Lower leg skin (tissue), 3 donors: Measurements from ENCODE around the gene COPA.

Experiments used
- CTCF ChIP-seq, 3 donors: fragments of 450-650 bp; IDR thresholded peaks; one replicate each; pipeline ENCODE4 v1.5.1; 2016; ENCODE audit warnings: antibody characterized with exemption in 3 of 3, mild to moderate bottlenecking in 3 of 3, moderate library complexity in 2 of 3
- POLR2A ChIP-seq, 2 donors: fragments of 450-650 bp; IDR thresholded peaks; one replicate each; pipeline ENCODE4 v1.6.1; 2016 to 2017; ENCODE audit warnings: antibody characterized with exemption in 2 of 2, mild to moderate bottlenecking in 1 of 2, moderate library complexity in 1 of 2

DNA sequence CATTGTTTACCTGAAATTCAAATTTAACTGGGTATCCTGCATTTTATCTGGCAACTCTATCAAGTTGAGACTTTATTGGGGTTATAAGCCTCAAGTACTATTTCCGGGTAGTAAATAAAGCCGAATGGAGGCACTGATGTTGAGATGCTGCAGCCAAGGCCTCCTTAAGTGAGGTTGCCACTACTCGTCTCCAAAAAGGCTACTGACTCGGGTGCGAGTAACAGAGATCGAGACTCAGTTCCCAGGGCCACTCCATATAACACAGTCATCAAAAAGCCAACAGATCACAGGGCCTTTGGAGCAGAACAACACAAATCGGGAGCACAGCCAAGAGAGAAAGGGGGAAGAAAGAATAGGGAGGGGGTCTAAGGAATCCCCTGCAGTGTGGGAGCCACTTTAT is 524 bp downstream of the COPA start:
- no peak for TF ChIP-seq CTCF (IDR thresholded peaks at IDR 0.05)
- TF ChIP-seq POLR2A (IDR thresholded peaks at IDR 0.05), result no peak
